Lower leg skin (tissue), 4 donors: Measurements from ENCODE around the gene CDH15. TPM values are rescaled to one million over a fixed set of nuclear protein-coding genes. Genes with fewer than 3 reads are reported as not detected.
"Not testable (repeated sequence)": the region's sequence is repeated elsewhere in the genome, so short reads cannot be mapped to it uniquely, and the experiment has no call there.

Experiments used
- DNase-seq, 2 donors: peaks; one replicate each; pipeline ENCODE4 v3.0.0-alpha.2; 2019; ENCODE audit warnings: low spot score in 2 of 2
- H3K4me3 ChIP-seq: fragments of 200-600 bp; sonication (generic); 2 replicates; pipeline ENCODE4 v1.5.1; 2017; ENCODE audit warnings: mild to moderate bottlenecking, low read depth; ENCODE audit not compliant: poor library complexity, severe bottlenecking
- CTCF ChIP-seq, 3 donors: fragments of 450-650 bp; IDR thresholded peaks; one replicate each; pipeline ENCODE4 v1.5.1; 2016; ENCODE audit warnings: antibody characterized with exemption in 3 of 3, mild to moderate bottlenecking in 3 of 3, moderate library complexity in 2 of 3
- POLR2A ChIP-seq, 2 donors: fragments of 450-650 bp; IDR thresholded peaks; one replicate each; pipeline ENCODE4 v1.6.1; 2016 to 2017; ENCODE audit warnings: antibody characterized with exemption in 2 of 2, mild to moderate bottlenecking in 1 of 2, moderate library complexity in 1 of 2
- WGBS, 2 donors: methylation state at CpG; one replicate each; pipeline ENCODE4 v1.1.5; 2018; 5-methylcytosine and 5-hydroxymethylcytosine counted together
- intact Hi-C: fragments of 100-400 bp; cut with DNase I; formaldehyde crosslinking; loops from one replicate; pipeline ENCODE4 v1.15.0; 2023; ENCODE audit warnings: low total_unique reads
- total RNA-seq, 4 donors: library from RNA; depleted of rRNA; stranded (reverse); fragments of >200 nt; gene quantifications; one replicate each; pipeline ENCODE4 v1.1.0, GENCODE V29; 2016

The CDH15 gene
- total RNA-seq, 4 donors from 2014 or later, result not detected

- WGBS, 2 donors, result 48 to 59% methylated on average over 26 to 29 of the region's 44 CpGs
- H3K4me3 ChIP-seq, result no peak overlapping the region
- intact Hi-C loops, result no loop called here
- no peak for DNase-seq
- no peak for TF ChIP-seq CTCF (IDR thresholded peaks at IDR 0.05)
- no peak for TF ChIP-seq POLR2A (IDR thresholded peaks at IDR 0.05)
Observed at GRCh38 chr16:89191033-89191900, 19.7 kb downstream of the CDH15 start.

DNA sequence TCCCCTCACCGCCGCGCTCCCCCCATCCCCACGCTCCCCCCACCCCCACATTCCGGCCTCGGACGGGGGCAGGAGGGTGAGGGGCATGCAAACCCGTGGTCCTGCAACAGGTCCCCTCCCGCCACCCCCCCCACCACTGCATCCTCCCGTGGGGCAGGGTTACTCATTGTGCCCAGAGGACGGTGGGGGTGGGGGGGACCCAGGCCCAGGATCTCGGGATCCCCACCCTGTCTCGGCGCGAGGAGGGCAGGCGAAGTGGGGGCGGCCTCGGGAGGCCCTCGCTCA, 20.3 kb downstream of the CDH15 start:
- intact Hi-C loops, result no loop called here
- WGBS, 2 donors, result 2 to 28% methylated on average over 7 of the region's 19 CpGs
- no peak for DNase-seq
- H3K4me3 ChIP-seq, result no peak overlapping the region
- TF ChIP-seq POLR2A (IDR thresholded peaks at IDR 0.05) (no peak), CTCF (IDR thresholded peaks at IDR 0.05) (no peak)

DNA sequence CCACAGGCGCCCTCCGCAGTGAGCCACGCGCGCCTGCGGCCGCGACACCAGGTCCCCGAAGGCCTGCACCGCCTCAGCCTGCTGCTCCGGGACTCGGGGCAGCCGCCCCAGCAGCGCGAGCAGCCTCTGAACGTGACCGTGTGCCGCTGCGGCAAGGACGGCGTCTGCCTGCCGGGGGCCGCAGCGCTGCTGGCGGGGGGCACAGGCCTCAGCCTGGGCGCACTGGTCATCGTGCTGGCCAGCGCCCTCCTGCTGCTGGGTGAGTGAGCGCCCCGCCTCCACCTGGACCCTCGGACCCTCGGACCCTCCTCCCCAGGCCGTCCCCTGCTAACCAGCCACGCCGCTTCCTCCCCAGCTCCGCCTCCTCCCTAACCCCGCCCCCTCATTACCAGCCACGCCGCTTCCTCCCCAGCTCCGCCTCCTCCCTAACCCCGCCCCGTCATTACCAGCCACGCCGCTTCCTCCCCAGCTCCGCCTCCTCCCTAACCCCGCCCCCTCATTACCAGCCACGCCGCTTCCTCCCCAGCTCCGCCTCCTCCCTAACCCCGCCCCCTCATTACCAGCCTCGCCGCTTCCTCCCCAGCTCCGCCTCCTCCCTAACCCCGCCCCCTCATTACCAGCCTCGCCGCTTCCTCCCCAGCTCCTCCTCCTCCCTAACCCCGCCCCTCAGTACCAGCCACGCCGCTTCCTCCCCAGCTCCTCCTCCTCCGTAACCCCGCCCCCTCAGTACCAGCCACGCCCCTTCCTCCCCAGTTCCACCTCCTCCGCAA, 20.8 kb downstream of the CDH15 start:
- H3K4me3 ChIP-seq, intact Hi-C loops, DNase-seq: not testable (repeated sequence)
- 5 to 7% methylated on average over 30 to 31 of the region's 63 CpGs for WGBS, 2 donors

GRCh38 chr16:89192956-89193575, 21.5 kb downstream of the CDH15 start:
- TF ChIP-seq CTCF (IDR thresholded peaks at IDR 0.05) (no peak), POLR2A (IDR thresholded peaks at IDR 0.05) (no peak)
- no peak overlapping the region for H3K4me3 ChIP-seq
- 8 to 12% methylated on average over 28 to 36 of the region's 39 CpGs for WGBS, 2 donors
- DNase-seq, result no peak
- intact Hi-C loops, result no loop called here

DNA sequence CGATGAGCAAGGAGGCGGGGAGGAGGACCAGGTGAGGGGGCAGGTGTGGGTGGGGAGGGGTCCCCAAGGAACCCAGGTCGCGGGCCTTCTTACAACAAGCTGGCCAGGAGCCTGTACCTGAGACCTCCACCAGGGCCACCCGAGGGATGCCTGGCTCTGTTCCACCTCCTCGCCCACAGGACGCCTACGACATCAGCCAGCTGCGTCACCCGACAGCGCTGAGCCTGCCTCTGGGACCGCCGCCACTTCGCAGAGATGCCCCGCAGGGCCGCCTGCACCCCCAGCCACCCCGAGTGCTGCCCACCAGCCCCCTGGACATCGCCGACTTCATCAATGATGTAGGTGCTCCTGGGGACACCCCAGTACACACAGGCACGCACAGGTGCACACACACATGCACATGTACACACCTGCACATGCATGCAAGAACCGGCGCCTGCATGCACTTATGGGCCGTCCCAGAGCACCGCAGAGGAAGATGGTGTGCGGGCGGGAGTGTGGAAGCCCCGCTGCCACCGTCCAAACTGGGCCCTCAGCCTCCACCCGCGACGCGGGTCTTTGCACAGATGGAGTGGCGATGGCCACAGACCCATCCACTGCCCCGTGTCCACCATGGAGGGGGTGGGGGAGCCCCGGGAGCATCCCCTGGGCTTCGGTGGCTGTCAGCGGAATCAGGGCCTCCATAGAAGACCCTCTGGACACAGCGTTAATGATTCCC, 22.2 kb downstream of the CDH15 start:
- H3K4me3 ChIP-seq, result no peak overlapping the region
- 52 to 62% methylated on average over 17 to 38 of the region's 38 CpGs for WGBS, 2 donors
- intact Hi-C loops, result no loop called here
- no peak for DNase-seq
- TF ChIP-seq POLR2A (IDR thresholded peaks at IDR 0.05), result no peak
- TF ChIP-seq CTCF (IDR thresholded peaks at IDR 0.05), result no peak
